Astrocyte of the cerebellum (primary cell): ENCODE data around the gene TEN1.

Source experiments
- DNase-seq: peaks from one replicate; pipeline ENCODE4 v3.0.0-alpha.2; 2011; ENCODE audit warnings: low read depth
- H3K4me3 ChIP-seq: 2 replicates; pipeline ENCODE4 v1.5.1; 2011; ENCODE audit warnings: mild to moderate bottlenecking, low read depth, low read length, moderate library complexity
- in situ Hi-C: cut with HindIII; loops from 2 replicates; pipeline ENCODE4 v1.10.0; 2017; ENCODE audit warnings: low sequenced_read_pairs
- TF ChIP-seq, protein P1 (sequence below): IDR thresholded peaks from 2 replicates; pipeline ENCODE4 v1.5.1; 2012; ENCODE audit warnings: low read length, low read depth, moderate library complexity, mild to moderate bottlenecking; ENCODE audit errors: missing control alignments

TEN1 gene

DNA sequence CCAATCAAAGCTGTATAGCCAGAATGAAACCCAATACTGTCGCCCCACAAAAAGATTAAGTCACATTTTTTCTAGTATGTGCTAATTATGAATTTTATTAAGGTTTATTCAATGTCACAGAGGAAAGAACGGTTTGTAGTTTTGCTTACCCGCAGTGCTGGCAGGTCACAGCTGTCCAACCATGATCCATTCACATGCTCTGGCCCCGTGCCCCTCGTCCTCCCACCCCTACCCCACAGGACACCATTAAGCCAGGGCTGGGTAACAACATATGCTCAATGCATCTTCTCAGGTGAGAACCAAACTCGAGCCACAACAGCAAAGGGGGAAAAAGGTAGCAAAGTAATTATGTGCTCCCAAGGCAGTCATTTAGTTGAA is 37.6 kb upstream of the TEN1 start:
- DNase-seq = no peak
- H3K4me3 ChIP-seq = peak overlapping the region; percentile 76
- TF ChIP-seq, protein P1, sequence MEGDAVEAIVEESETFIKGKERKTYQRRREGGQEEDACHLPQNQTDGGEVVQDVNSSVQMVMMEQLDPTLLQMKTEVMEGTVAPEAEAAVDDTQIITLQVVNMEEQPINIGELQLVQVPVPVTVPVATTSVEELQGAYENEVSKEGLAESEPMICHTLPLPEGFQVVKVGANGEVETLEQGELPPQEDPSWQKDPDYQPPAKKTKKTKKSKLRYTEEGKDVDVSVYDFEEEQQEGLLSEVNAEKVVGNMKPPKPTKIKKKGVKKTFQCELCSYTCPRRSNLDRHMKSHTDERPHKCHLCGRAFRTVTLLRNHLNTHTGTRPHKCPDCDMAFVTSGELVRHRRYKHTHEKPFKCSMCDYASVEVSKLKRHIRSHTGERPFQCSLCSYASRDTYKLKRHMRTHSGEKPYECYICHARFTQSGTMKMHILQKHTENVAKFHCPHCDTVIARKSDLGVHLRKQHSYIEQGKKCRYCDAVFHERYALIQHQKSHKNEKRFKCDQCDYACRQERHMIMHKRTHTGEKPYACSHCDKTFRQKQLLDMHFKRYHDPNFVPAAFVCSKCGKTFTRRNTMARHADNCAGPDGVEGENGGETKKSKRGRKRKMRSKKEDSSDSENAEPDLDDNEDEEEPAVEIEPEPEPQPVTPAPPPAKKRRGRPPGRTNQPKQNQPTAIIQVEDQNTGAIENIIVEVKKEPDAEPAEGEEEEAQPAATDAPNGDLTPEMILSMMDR = no peak
- in situ Hi-C loops = no loop called here

DNA sequence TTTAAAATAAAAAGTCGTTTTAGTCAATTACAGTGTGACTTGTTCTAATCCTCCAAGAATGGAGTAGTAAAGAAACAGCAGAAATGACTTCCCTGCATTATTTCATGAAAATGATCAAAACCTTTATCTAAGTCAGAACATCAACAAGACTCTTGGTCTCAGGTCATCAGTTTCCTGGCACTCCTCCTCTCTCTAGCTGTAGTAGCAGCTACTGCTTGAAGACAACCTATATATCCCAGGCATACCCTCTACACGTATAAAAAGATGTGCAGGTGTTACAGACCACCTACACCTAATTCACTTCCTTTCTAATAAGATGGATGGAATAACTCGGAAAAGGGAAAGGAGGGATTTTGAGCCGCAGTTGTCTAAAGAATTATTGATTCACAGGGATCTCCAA is 36.6 kb upstream of the TEN1 start:
- in situ Hi-C loops = no loop called here
- DNase-seq = no peak
- TF ChIP-seq, protein P1 = no peak

DNA sequence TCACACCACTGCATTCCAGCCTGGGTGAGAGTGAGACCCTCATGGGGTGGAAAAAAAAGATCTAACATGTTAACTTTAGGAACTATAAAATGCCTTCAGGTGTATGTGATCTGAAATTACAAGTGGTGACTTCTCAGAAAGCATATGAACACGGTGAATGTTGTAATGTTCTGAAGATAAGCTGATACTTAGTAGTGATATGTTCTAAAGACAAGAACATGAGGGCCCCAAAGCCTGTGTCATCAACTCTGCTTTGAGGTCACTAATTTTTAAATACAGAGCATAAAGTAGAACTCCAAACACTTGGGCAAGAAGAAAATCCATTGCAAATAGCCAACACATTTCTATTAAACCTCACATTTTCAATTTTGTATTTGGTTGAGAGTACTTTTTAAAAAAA is 35.5 kb upstream of the TEN1 start:
- TF ChIP-seq, protein P1 = no peak
- in situ Hi-C loops = no loop called here
- no peak for DNase-seq
- H3K4me3 ChIP-seq = no peak overlapping the region

More for the DNA sequence above, 36.6 kb upstream of the TEN1 start:
- H3K4me3 ChIP-seq = no peak overlapping the region

DNA sequence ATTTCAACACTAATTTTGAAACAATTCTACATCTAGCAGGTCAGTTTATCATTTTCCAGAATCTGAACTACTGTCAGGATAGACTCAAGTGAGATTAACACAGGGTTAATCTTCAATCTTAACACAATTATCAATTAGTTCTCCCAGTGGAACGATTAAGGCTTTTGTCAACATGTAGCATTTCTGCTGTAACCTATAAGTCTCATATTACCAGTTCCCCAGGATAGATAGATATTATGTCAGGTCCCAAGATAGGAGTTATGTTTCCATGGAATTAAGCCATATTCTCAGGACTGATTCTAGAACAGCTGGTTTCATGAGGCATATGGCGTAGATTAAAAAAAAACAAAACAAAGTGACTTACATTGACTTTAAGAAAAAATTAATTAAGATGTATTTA is 33.8 kb upstream of the TEN1 start:
- TF ChIP-seq, protein P1 = no peak
- no peak overlapping the region for H3K4me3 ChIP-seq
- in situ Hi-C loops = no loop called here
- DNase-seq = no peak

DNA sequence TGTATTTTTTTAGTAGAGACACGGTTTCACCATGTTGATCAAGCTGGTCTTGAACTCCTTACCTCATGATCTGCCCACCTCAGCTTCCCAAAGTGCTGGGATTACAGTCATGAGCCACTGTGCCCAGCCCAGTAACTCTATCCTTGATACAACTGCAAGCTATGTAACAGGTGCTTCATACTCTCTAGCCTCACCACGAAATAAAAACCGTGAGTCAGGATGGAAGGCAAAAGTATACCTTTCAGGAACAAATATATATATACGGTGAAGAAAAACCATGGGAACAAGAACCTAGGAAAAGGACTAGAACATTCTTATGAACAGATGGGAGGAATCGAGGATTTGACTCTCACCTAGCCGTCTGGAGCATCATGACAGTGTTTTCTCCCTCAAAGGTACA is 28.6 kb upstream of the TEN1 start:
- in situ Hi-C loops = no loop called here
- DNase-seq = no peak
- TF ChIP-seq, protein P1 = no peak
- H3K4me3 ChIP-seq = no peak overlapping the region

DNA sequence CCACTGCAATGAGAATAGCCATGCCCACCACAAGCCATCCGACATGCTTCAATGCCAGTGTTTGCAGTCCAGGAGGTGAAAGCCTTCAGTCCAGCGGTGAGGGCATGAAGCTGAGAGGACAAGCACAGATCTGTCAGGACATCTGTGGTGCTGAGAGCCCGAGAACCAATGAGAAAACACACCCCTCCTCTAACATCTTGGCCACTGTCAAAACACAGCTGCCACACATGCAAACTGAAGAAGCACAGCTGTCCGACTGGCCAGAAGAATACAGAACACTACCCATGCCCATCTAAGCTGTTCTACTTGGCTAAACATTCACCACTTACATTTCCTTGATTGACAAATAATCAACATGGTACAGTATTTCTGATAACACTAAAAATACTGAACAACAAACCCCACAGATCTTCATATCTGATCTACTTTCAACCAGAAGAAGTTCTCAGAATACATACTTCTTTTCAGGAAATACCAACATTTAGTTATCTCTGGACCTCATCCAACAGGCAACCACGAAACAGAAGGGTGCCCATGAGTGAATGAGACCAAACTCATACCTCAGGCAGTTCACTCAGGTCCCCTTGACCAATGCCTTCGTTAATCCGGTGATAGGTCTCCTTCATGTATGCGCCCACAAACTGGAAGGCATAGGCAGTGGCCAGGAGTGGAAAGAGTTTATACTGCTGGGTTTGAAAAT is 28.0 kb upstream of the TEN1 start:
- peak; percentile 58 for DNase-seq
- TF ChIP-seq, protein P1 = no peak
- H3K4me3 ChIP-seq = no peak overlapping the region
- in situ Hi-C loops = no loop called here
